ENCODE data around the gene PRKACG.
A peak's percentile ranks its signal among the peaks of the same experiment; 100 is the strongest.
"Not testable (repeated sequence)": the region's sequence is repeated elsewhere in the genome, so short reads cannot be mapped to it uniquely, and the experiment has no call there.

Gene PRKACG

DNA sequence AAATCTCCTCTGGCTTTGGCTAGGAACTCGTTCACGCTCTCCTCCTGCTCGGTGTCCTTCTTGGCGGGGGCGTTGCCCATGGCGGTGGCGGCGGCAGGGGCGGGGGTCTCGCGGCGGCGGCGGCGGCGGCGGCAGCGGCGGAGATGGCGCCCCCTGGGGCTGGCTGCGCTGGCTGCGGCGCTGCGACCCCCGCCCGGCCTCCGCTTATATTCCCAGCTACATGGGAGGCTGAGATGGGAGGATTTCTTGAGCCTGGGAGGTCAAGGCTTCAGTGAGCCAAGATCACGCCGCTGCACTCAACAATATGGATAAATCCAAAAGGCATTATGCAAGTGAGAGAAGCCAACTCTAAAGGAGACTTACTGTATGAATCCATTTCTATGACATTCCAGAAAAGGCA is at the start of gene PRKACG:
PRKACG (minus strand) TSS at position 101 of the 400 bp plus-strand sequence; CDS start at position 80, 21 bp downstream.
- no peak for DNase-seq (ENCODE audit: low spot score)

DNA sequence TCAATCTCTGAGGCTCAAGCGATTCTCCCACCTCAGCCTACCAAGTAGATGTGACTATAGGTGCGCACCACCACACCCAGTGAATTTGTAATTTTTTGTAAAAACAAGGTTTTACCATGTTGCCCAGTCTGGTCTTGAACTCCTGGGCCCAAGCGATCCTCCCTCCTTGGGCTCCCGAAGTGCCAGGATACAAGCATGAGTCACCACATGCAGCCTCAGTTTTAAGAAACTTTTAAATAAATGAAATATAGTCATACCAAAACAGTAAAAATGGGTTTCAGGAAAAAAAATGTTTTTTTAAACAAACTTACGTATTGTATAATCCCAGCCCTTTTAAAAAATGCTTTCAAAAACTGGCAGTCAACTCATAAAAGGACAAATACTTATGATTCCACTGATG is 48.3 kb upstream of the PRKACG start:
- no peak for DNase-seq (ENCODE audit: low spot score)

DNA sequence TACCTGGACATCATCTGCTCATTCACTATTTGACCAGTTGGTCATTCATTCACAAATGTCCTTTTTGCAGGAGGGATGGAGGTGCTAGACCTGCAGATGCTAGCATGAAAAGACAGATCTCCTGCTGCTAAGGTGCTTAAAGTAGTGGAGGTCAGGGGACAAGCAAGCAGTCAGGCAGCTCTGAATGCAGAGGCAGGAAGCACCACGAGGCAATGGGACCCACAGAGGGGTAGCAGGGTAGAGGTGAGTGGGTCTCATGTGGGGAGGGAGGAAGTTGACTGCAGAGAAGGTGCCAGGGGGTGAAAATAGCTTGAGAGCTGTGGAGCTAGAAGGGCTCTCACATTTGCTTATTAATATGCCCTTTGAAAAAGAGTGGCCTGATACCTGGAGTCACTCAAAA is 46.9 kb upstream of the PRKACG start:
- no peak for DNase-seq (ENCODE audit: low spot score)

DNA sequence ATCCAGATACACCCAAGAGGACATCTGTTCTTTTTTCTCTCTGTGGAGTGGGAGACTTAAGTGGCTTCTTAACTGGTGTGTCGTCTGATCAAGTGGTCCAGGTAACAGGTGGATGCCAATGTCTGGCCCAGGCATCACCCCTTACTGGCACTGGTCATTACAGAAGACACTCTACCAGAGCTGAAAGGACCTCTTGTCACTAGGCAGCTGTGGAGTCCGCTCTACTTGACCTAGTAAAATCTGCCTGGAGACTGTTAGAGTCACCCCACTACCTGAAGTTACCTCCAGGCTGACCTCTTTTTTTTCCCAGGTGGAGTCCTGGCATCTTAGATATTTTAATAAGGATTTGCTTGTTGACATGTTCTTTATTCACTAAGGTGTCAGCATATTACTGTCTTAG is 44.2 kb upstream of the PRKACG start:
- DNase-seq (ENCODE audit: low spot score): no peak

DNA sequence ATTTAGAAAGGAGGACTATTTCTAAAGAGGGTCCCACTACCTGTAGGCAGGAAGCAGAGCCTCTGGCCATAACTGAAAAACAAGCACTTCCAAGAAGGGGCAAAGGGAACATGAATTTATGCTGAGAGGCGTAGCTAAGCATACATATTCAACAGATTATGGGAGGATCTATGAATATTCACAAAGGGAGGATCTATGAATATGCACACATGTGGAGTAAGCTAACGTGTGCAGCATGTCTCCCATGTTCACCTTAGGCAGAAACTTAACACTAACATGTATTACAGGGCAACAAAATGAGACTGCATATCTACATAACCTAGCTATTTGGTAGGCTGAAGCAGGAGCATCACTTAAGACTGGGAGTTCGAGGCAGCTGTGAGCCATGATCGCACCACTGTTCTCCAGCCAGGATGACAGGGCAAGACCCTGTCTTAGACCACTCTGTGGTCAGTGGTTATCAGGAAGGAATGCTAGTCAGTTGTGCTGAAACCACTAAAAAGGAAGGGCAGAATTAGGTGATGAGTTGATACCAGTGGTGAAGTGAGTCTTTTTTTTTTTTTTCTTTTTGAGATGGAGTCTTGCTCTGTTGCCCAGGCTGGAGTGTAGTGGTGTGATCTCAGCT is 42.4 kb upstream of the PRKACG start:
- DNase-seq (ENCODE audit: low spot score): peak; percentile 11

DNA sequence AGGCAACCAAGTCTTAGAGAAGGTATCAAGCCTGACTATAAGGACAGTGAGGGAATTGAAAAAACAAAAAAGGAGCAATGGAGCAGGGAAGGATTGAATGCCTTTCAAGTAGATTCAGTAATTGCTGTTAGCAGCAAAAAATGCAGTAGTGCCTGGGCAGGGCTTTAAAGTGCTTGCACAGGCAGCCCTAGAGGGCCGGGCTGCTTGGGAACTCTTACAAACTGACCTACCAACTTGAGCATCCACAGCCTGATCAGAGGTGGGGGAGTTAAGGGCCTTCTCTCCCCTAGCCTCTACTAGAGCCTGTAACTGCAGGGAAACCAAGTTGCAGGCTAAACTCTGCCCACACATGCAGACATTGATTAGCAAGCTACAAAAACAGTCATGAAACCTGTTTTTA is 41.1 kb upstream of the PRKACG start:
- no peak for DNase-seq (ENCODE audit: low spot score)

DNA sequence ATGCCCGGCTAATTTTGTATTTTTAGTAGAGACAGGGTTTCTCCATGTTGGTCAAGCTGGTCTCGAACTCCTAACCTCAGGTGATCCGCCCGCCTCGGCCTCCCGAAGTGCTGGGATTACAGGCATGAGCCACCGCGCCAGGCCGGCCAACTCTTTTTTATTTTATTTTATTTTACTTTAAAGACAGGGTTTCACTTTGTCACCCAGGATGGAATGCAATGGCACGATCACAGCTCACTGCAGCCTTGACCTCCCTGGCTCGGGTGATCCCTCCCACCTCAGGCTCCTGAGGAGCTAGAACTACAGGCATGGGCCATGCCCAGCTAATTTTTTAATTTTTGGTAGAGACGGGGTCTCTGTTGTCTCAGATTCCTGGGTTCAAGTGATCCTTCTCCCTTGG is 37.0 kb upstream of the PRKACG start:
- not testable (repeated sequence) for DNase-seq (ENCODE audit: low spot score)

DNA sequence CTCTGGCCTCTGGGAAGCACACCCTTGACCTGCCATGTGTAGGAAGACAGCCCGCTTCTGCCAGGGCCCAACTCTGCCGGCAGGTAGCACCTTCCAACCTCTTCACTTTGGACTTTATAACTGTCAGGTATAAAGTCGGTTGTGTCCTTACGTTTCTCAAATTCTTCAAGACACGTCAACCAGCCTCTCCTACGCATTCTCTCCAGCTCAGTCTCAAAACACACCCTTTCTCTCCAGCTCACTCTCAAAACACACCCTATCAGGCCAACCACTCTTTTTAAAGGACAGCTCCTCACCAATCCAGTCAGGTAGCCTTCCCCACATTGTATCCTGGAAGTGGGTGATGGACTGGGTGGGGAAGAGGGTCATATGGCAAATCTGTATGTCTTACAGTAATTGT is 35.2 kb upstream of the PRKACG start:
- DNase-seq (ENCODE audit: low spot score): no peak

DNA sequence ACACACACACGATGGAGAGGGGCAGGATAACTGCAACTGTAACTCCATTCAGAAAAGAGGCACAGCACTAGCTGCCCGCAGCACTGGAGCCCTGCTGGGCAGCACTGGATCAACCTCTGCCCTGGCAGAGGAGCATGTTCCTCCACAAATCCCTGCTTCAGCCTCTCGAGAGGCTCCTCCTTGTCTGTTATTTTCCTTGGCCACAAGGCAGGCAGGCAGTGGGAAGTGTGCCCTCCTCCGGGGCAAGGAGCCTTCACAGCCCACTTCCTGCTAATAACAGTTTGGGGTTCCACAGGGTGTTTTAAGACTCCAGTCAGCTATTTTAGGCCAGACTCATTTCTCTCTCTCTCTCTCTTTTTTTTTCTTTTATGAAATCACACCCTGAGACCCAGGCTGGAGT is 33.5 kb upstream of the PRKACG start:
- no peak for DNase-seq (ENCODE audit: low spot score)

DNA sequence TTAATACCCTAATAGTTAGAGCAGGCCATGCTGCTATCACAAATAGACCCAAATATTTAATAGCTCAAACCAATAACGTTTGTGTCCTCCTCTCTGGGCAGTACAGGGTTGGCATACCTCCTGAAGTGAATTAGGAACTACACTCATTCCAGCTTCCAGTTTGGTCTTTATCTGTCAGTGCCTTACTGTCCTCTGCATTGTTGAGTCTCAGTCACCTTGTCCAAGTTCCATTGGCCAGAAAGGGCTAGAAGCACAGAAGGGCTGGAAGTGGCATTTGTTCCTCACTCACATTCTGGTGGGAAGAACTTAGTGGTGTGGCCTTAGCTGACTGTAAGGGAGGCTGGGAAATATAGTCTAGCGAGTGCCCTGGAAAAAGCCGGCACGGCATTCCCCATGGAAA is 32.8 kb upstream of the PRKACG start:
- DNase-seq (ENCODE audit: low spot score): no peak

DNA sequence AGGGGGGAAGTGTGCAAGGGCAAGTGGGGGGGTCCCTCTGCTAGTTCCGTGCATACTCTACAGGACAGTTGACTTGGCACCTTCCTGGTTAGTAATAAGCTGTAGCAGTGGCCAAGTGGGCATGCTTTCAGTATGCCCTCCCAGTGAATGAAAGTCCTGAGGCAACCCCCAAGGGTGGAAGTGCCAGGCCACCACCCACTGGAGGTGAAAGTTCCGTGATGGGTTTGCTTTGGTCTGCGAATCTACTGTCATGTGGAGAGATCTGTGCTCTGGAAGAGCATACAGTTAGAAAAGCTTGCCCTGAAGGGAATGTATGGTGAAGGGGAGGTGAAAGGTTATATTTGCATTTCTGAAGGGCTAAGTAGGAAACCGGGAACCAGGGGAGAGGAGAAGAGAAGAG is 31.9 kb upstream of the PRKACG start:
- no peak for DNase-seq (ENCODE audit: low spot score)

DNA sequence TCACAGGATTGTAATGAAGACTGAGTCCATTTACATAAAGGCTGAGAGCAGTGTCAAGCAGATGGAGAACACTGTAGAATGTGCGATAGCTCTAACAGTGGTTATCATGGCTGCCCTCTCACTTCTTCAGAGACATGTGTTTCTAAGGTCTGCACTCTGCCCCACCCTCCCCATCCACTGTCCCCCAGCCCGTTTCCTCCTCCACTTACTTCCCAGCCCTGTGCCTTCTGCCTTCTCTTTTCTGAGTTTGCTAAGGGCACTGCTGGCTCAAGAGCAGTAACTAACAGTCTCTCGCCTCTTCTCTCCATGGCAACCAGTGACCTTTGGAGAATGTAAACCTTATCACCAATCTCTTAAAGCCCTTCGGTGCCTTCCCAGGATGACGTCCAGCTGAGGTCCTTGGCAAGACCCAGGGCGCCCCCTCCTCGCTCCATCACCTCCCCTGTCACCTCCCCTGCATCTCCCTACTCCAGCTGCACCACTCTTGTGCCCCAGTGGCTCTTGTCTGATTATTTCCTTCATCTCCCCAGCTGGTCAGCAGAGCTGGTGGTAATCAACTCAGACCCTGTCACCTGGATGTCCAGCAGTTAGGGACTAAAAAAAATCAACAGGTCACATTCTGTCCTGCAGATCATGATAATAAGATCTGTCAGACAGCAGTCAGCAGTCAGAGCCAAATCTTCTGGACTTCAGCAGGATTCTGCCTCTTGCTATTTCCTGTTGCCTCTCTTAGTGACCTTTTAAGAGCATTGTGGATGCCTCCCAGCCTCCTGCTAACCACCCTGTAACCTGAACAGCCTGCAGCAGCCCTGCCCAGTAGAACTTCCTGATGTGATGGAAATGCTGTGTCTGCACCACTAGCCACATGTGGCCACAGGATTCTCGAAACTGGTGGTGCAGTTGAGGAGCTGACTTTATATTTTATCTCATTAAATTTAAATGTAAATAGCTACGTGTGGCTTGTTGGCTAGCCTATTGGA is 30.6 kb upstream of the PRKACG start:
- DNase-seq (ENCODE audit: low spot score): peak; percentile 63

DNA sequence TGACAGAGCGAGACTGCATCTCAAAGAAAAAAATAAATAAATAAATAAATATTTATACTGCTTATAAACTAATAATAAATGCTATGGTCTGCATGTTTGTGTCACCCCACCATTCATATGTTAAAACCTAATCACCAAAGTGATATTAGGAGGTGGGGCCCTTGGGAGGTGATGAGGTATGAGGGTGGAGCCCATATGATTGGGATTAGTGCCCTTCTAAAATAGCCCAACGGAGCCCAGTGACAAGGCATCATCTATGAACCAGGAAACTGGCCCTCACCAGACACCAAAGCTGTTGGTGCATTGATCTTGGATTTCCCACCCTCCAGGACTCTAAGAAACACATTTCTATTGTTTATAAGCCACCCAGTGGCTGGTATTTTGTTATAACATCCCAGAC is 26.7 kb upstream of the PRKACG start:
- no peak for DNase-seq (ENCODE audit: low spot score)

DNA sequence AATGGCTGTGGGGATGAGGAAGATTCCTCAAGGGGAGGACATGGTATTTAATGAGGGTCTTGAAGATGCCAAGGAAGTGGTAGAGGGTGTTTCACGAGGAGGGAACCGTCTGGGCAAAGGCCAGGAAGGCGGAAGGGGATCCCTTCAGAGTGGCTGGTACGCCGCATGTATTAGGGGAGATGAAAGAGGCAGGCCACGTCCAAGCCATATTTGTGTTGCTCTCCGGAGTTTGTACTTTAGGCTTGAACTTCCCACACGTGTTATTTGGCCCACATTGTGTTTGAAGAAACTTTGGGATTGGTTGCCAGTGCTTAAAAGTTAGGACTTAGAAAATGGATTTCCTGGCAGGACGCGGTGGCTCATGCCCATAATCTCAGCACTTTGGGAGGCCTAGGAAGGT is 22.9 kb upstream of the PRKACG start:
- no peak for DNase-seq (ENCODE audit: low spot score)

DNA sequence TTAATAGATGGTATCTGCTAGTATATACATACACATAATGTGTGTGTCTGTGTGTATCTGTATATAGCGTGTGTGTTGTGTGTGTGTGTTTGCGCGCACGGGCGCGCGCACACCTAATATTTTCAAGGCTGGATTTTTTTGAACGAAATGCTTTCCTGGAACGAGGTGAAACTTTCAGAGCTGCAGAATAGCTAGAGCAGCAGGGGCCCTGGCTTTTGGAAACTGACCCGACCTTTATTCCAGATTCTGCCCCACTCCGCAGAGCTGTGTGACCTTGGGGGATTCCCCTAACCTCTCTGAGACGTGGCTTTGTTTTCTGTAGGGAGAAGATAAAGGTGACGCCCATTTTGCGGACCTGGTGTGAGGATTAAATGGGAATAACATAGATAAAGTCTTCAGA is 22.4 kb upstream of the PRKACG start:
- peak; percentile 36 for DNase-seq (ENCODE audit: low spot score)

DNA sequence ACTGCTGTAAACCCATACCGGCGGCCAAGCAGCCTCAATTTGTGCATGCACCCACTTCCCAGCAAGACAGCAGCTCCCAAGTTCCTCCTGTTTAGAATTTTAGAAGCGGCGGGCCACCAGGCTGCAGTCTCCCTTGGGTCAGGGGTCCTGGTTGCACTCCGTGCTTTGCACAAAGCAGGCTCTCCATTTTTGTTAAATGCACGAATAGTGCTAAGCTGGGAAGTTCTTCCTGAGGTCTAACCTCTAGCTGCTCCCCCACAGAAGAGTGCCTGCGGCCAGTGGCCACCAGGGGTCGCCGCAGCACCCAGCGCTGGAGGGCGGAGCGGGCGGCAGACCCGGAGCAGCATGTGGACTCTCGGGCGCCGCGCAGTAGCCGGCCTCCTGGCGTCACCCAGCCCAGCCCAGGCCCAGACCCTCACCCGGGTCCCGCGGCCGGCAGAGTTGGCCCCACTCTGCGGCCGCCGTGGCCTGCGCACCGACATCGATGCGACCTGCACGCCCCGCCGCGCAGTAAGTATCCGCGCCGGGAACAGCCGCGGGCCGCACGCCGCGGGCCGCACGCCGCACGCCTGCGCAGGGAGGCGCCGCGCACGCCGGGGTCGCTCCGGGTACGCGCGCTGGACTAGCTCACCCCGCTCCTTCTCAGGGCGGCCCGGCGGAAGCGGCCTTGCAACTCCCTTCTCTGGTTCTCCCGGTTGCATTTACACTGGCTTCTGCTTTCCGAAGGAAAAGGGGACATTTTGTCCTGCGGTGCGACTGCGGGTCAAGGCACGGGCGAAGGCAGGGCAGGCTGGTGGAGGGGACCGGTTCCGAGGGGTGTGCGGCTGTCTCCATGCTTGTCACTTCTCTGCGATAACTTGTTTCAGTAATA is 21.8 kb upstream of the PRKACG start, which contains the start of gene FXN:
FXN (plus strand) TSS at position 315 of the 871 bp plus-strand sequence; CDS start at position 346, 31 bp downstream.
- peak; percentile 86 for DNase-seq (ENCODE audit: low spot score)

DNA sequence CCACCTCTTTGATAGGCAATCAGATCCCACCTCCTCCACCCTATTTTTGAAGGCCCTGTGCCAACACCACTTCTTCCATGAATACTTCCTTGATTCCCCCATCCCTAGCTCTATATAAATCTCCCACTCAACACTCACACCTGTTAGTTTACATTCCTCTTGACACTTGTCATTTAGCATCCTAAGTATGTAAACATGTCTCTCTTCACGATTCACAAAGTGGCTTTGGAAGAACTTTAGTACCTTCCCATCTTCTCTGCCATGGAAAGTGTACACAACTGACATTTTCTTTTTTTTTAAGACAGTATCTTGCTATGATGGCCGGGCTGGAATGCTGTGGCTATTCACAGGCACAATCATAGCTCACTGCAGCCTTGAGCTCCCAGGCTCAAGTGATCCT is 20.2 kb upstream of the PRKACG start:
- peak; percentile 30 for DNase-seq (ENCODE audit: low spot score)

DNA sequence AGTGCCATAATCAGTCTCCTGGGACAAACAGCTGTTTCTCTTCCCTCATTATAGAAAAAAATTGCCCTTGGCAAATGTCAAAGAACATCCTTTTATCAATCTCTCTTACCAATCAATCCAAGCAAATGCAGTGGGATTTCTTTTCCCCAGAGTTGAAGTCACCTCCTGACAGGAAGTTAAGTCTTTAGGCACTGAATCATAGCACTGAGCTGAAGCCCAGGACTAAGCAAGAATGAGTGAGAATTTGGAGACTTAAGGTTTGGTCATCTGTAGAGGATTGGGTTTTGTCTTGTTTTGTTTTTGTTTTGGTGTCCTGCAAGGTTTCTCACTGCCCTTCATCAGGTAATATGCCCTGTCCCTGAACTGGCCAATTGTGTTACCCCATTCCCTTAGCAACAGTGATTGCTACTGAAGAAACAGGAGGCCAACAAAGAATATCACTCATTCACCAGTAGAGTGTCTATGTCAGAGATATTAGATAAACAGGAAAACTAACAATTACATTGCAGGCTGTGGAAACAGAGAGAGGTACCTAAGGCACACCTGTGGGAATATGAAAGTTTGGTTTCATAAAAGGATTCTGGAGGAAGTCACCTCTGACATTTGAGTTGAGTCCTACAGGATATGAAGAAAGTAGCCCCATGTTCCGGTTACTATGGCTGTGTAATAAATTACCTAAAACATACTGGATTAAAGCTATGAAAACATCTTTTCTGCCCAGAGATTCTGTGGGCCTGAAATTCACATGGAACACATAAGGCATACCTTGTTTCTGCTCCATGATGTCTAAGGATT is 17.1 kb upstream of the PRKACG start:
- DNase-seq (ENCODE audit: low spot score): peak; percentile 61

DNA sequence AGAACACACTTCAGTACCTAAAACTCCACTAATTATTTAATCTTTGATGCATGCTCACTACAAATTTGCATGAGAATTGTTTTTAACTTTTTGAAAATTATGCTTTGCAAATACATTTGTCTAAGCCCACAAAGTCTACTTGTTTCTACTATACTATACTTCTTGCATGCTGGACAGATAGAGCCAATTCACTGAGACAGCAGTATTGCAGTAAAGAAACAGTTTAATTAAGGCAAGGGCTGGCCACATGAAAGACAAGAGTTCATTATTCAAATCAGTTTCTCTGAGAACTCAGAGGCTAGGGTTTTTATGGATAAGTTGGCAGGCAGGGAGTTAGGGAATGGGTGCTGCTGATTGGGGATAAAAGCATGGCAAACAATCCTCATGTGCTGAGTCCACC is 15.6 kb upstream of the PRKACG start:
- no peak for DNase-seq (ENCODE audit: low spot score)

DNA sequence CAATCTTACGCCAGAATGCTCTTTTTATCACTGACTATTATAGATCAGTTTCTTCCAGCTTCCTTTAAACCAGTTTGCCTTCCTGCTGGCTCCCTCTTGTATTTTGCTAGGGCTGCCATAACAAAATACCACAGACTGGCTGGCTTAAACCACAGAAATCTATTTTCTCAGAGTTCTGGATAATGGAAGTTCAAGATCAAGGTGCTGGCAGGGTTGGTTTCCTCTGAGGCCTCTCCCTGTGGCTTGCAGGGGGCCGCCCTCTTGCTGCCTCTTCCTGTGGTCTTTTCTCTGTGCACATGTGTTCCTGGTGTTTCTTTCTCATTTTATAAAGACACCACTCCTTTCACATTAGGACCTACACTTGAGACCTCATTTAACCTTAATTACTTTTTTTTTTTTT is 14.8 kb upstream of the PRKACG start:
- DNase-seq (ENCODE audit: low spot score): no peak

DNA sequence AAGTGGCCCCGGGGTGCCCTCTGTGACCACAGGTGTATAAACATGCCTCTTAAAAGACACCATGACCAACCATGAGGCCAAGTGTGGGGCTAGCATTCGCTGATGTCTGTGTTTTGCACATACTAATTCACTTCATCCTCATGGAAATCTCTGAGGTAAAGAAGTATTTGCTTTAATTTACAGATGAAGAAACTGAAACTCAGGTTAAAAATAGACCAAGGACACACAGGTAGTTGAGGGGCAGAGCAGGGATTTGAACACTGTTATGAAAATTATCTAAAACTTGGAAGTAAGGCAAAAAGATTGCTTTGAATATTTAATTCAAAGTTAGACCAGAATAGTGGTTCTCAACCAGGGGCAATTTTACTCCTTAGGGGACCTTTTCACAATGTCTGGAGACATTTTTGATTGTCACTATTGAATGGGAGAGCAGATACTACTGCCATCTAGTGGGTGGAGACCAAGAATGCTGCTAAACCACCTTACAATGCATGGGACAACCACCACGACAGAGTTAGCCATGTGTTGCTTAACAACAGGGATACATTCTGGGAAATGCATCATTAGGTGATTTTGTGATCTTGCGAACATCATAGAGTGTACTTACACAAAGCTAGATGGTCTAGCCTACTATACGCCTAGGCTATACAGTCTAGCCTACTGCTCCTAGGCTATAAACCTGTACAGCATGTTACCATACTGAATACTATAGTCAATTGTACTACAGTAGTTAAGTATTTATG is 13.6 kb upstream of the PRKACG start:
- DNase-seq (ENCODE audit: low spot score): peak; percentile 58

Data from kidney tubule cell (primary cell).